GM19035 (cell line): ENCODE measurements around the gene TIMP1.

ENCODE experiments used
- ATAC-seq: cut with Tn5 transposase; IDR thresholded peaks from one replicate; pipeline ENCODE4 v1.9.1; 2021; ENCODE audit not compliant: unreplicated experiment

The TIMP1 gene

GRCh38 chrX:47633689-47634590, 51.7 kb downstream of the TIMP1 start:
- ATAC-seq, result no peak

- no peak for ATAC-seq
These were observed 52.8 kb downstream of the TIMP1 start for GRCh38 chrX:47634871-47635575.
